Lung (tissue), 12 donors: ENCODE results near the gene GNAS-AS1. TPM values are rescaled to one million over a fixed set of nuclear protein-coding genes. Genes with fewer than 3 reads are reported as not detected.

Experiments used
- ATAC-seq: fragments of 200-7000 bp; cut with Tn5 transposase; one replicate; pipeline ENCODE4 v1.9.1; 2020; ENCODE audit warnings: moderate number of reproducible peaks; ENCODE audit not compliant: insufficient read depth, low FRiP score
- DNase-seq, 3 donors: peaks; one replicate each; pipeline ENCODE4 v3.0.0-alpha.2; 2013 to 2017
- H3K27ac ChIP-seq, 2 donors: one replicate each; pipeline ENCODE4 v1.5.1; 2013; ENCODE audit warnings: mild to moderate bottlenecking in 2 of 2, moderate library complexity in 2 of 2, control low read depth in 1 of 2, inconsistent platforms in 1 of 2, low read depth in 1 of 2, low read length in 1 of 2
- H3K27me3 ChIP-seq, 3 donors: one replicate each; pipeline ENCODE4 v1.5.1; 2013; ENCODE audit warnings: low read length in 2 of 3; ENCODE audit not compliant: control insufficient read depth in 3 of 3, insufficient read depth in 3 of 3
- H3K36me3 ChIP-seq, 4 donors: one replicate each; pipeline ENCODE4 v1.5.1; 2013; ENCODE audit warnings: low read length in 4 of 4, mild to moderate bottlenecking in 1 of 4, moderate library complexity in 1 of 4; ENCODE audit not compliant: control insufficient read depth in 4 of 4, insufficient read depth in 4 of 4
- H3K4me1 ChIP-seq, 5 donors: one replicate each; pipeline ENCODE4 v1.5.1; 2013; ENCODE audit warnings: low read length in 5 of 5, mild to moderate bottlenecking in 2 of 5, moderate library complexity in 1 of 5; ENCODE audit not compliant: control insufficient read depth in 5 of 5, insufficient read depth in 5 of 5
- H3K4me3 ChIP-seq: one replicate; pipeline ENCODE4 v1.5.1; 2013; ENCODE audit warnings: mild to moderate bottlenecking, control low read depth, moderate library complexity
- H3K9ac ChIP-seq, 2 donors: one replicate each; pipeline ENCODE4 v1.5.1; 2013; ENCODE audit warnings: low read length in 2 of 2, control low read depth in 1 of 2; ENCODE audit not compliant: insufficient read depth in 1 of 2
- H3K9me3 ChIP-seq, 4 donors: one replicate each; pipeline ENCODE4 v1.5.1; 2013; ENCODE audit warnings: low read length in 3 of 4, mild to moderate bottlenecking in 1 of 4, moderate library complexity in 1 of 4; ENCODE audit not compliant: control insufficient read depth in 4 of 4, insufficient read depth in 3 of 4
- WGBS, 2 donors: extraction: QIAGEN DNeasy Blood & Tissue Kit; methylation state at CpG; one replicate each; pipeline ENCODE4 v1.1.7; 2013; 5-methylcytosine and 5-hydroxymethylcytosine counted together
- polyA plus RNA-seq, 2 donors: library from polyadenylated mRNA; stranded (reverse); fragments of 200-250 nt; gene quantifications; one replicate each; pipeline ENCODE4 v1.2.1, GENCODE V29; 2013
- total RNA-seq, 2 donors: library from RNA; depleted of rRNA in 1 of 2; stranded (reverse); fragments of >200 nt in 1 of 2; gene quantifications; one replicate each; pipeline ENCODE4 v1.2.1, GENCODE V29; 2014 to 2021
- TF ChIP-seq, protein P1 (sequence below): IDR thresholded peaks from 2 replicates; pipeline ENCODE4 v1.5.1; 2012; ENCODE audit warnings: mild to moderate bottlenecking; ENCODE audit errors: control extremely low read depth, extremely low read depth
- donor health status: control.
- donor health status: control.
- donor health status: Bipolar disorder and iron deficiency.
- donor health status: healthy.
- donor health status: DM: yes; HTN: yes; CAD: no.

Gene GNAS-AS1
- total and polyA plus RNA-seq, 4 donors, result 0.07 to 1.9 (median 0.74) TPM

GRCh38 chr20:58816051-58816450 lies 34.7 kb downstream of the GNAS-AS1 start:
- H3K4me3 ChIP-seq, result no peak overlapping the region
- TF ChIP-seq, protein P1, sequence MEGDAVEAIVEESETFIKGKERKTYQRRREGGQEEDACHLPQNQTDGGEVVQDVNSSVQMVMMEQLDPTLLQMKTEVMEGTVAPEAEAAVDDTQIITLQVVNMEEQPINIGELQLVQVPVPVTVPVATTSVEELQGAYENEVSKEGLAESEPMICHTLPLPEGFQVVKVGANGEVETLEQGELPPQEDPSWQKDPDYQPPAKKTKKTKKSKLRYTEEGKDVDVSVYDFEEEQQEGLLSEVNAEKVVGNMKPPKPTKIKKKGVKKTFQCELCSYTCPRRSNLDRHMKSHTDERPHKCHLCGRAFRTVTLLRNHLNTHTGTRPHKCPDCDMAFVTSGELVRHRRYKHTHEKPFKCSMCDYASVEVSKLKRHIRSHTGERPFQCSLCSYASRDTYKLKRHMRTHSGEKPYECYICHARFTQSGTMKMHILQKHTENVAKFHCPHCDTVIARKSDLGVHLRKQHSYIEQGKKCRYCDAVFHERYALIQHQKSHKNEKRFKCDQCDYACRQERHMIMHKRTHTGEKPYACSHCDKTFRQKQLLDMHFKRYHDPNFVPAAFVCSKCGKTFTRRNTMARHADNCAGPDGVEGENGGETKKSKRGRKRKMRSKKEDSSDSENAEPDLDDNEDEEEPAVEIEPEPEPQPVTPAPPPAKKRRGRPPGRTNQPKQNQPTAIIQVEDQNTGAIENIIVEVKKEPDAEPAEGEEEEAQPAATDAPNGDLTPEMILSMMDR, result no peak
- H3K4me1 ChIP-seq, result peaks cover 0 to 5% (median 0%) of the 10 kb centered on the region in 5 donors
- H3K27ac ChIP-seq, result no peak overlapping the region
- no peak overlapping the region for H3K9ac ChIP-seq
- peaks cover 0 to 3% (median 0%) of the 10 kb centered on the region in 3 donors for H3K27me3 ChIP-seq
- no peak for DNase-seq
- WGBS, 2 donors, result 81 to 86% methylated on average over 10 of the region's 10 CpGs
- no peaks in the 10 kb centered on the region for H3K36me3 ChIP-seq
- peaks cover 0 to 7% (median 0%) of the 10 kb centered on the region in 4 donors for H3K9me3 ChIP-seq
- ATAC-seq, result no peak

DNA sequence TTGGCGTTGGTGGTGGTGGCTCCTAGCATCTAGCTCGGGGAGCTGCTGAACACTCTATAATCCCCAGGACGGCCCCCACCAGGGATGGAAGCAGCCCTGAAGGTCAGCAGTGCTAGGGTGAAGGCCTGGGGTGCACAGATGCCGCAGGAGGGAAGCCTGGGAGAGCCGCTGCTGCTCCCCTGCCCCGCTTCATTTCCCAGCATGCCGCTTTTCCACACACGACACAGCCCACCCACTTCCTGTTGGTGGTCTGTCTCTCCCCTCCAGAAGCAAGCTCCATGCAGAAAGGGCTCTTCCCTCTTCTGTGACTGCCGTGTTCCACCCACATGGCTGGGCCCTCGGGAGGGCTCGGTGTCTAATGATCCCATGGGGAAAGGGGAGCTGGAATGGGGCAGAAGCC lies 35.3 kb downstream of the GNAS-AS1 start:
- Histone ChIP-seq H3K27ac (no peak overlapping the region), H3K27me3 (peaks cover 0 to 3% (median 0%) of the 10 kb centered on the region in 3 donors), H3K4me3 (no peak overlapping the region), H3K9me3 (peaks cover 0 to 7% (median 0%) of the 10 kb centered on the region in 4 donors), H3K36me3 (no peaks in the 10 kb centered on the region), H3K4me1 (peaks cover 0 to 5% (median 0%) of the 10 kb centered on the region in 5 donors), H3K9ac (no peak overlapping the region)
- TF ChIP-seq, protein P1, result no peak
- DNase-seq, result no peak
- no peak for ATAC-seq
- 48 to 67% methylated on average over 11 of the region's 11 CpGs for WGBS, 2 donors

- TF ChIP-seq, protein P1, result no peak
- 87 to 89% methylated on average over 8 of the region's 8 CpGs for WGBS, 2 donors
- no peak overlapping the region for H3K4me3 ChIP-seq
- H3K9ac ChIP-seq, result no peak overlapping the region
- peaks cover 0 to 7% (median 0%) of the 10 kb centered on the region in 4 donors for H3K9me3 ChIP-seq
- H3K27ac ChIP-seq, result no peak overlapping the region
- DNase-seq (no peak), ATAC-seq (no peak)
- peaks cover 0 to 3% (median 0%) of the 10 kb centered on the region in 3 donors for H3K27me3 ChIP-seq
- H3K36me3 ChIP-seq, result no peaks in the 10 kb centered on the region
- no peaks in the 10 kb centered on the region for H3K4me1 ChIP-seq
These were observed 37.3 kb downstream of the GNAS-AS1 start for GRCh38 chr20:58813369-58813768.

GRCh38 chr20:58811334-58811733 lies 39.4 kb downstream of the GNAS-AS1 start:
- 94 to 95% methylated on average over 13 of the region's 13 CpGs for WGBS, 2 donors
- no peak overlapping the region for H3K9ac ChIP-seq
- TF ChIP-seq, protein P1, result no peak
- peaks cover 0 to 3% (median 0%) of the 10 kb centered on the region in 3 donors for H3K27me3 ChIP-seq
- H3K4me3 ChIP-seq, result no peak overlapping the region
- DNase-seq (no peak), ATAC-seq (no peak)
- no peaks in the 10 kb centered on the region for H3K4me1 ChIP-seq
- peaks cover 0 to 7% (median 0%) of the 10 kb centered on the region in 4 donors for H3K9me3 ChIP-seq
- no peaks in the 10 kb centered on the region for H3K36me3 ChIP-seq
- H3K27ac ChIP-seq, result no peak overlapping the region
